CD4-positive, alpha-beta T cell (primary cell): ENCODE results near the gene UTP15. TPM values are rescaled to one million over a fixed set of nuclear protein-coding genes. Genes with fewer than 3 reads are reported as not detected.

Experiments used
- ATAC-seq: fragments of 200-7000 bp; cut with Tn5 transposase; one replicate; pipeline ENCODE4 v1.10.0; 2022; ENCODE audit warnings: mild to moderate bottlenecking; ENCODE audit not compliant: poor library complexity
- CTCF ChIA-PET: fragments of 350-600 bp; sonication (Branson Sonifier 250); formaldehyde crosslinking; loops from one replicate; lab custom pipeline; 2021; ENCODE audit warnings: antibody characterized with exemption, inconsistent platforms; lab: Charles Lee
- POLR2A ChIA-PET: fragments of 350-600 bp; sonication (Branson Sonifier 250); formaldehyde crosslinking; loops from one replicate; lab custom pipeline; 2021; ENCODE audit warnings: antibody characterized with exemption, inconsistent platforms; lab: Charles Lee
- DNase-seq, 14 experiments: peaks; one replicate each; pipeline ENCODE4 v3.0.0-alpha.2; 2013 to 2020; ENCODE audit warnings: mixed read lengths in 2 of 14
- H3K27ac ChIP-seq, 2 donors: one replicate each; pipeline versions ENCODE4 v1.5.1 to v1.7.0; 2013; ENCODE audit warnings: low read length in 2 of 2, low read depth in 1 of 2, mild to moderate bottlenecking in 1 of 2
- H3K27me3 ChIP-seq, 2 experiments: 1 replicate in 1 of 2; 2 replicates in 1 of 2; pipeline versions ENCODE4 v1.6.1 to v1.7.0; 2013; ENCODE audit warnings: low read length in 2 of 2, control low read depth in 1 of 2, mild to moderate bottlenecking in 1 of 2, moderate library complexity in 1 of 2; ENCODE audit not compliant: insufficient read depth in 2 of 2, control insufficient read depth in 1 of 2
- H3K36me3 ChIP-seq: one replicate; pipeline ENCODE4 v1.6.1; 2013; ENCODE audit warnings: low read length, control low read depth; ENCODE audit not compliant: insufficient read depth
- H3K4me1 ChIP-seq: one replicate; pipeline ENCODE4 v1.6.1; 2013; ENCODE audit warnings: low read length, control low read depth; ENCODE audit not compliant: insufficient read depth
- H3K4me3 ChIP-seq: one replicate; pipeline ENCODE4 v1.5.1; 2013; ENCODE audit warnings: mild to moderate bottlenecking, low read length, moderate library complexity
- H3K9me3 ChIP-seq, 2 experiments: 1 replicate in 1 of 2; 2 replicates in 1 of 2; pipeline versions ENCODE4 v1.6.1 to v1.7.0; 2013; ENCODE audit warnings: low read length in 2 of 2, mild to moderate bottlenecking in 2 of 2, control low read depth in 1 of 2, moderate library complexity in 1 of 2; ENCODE audit not compliant: control insufficient read depth in 1 of 2, insufficient read depth in 1 of 2
- H3K27ac Mint-ChIP-seq: one replicate; pipeline ENCODE4 v1.8.0; 2020; ENCODE audit warnings: mixed read lengths
- H3K27me3 Mint-ChIP-seq: one replicate; pipeline ENCODE4 v1.8.0; 2021; ENCODE audit warnings: mixed read lengths
- H3K36me3 Mint-ChIP-seq: one replicate; pipeline ENCODE4 v1.8.0; 2021; ENCODE audit warnings: low read depth, mixed read lengths
- H3K4me1 Mint-ChIP-seq: one replicate; pipeline ENCODE4 v1.8.0; 2021; ENCODE audit warnings: low read depth, mixed read lengths
- H3K4me3 Mint-ChIP-seq: one replicate; pipeline ENCODE4 v1.8.0; 2020; ENCODE audit warnings: mild to moderate bottlenecking, mixed read lengths
- H3K9me3 Mint-ChIP-seq: one replicate; pipeline ENCODE4 v1.8.0; 2020; ENCODE audit warnings: mixed read lengths
- CTCF ChIP-seq: fragments of 200-600 bp; IDR thresholded peaks from one replicate; pipeline ENCODE4 v1.8.0; 2022; ENCODE audit warnings: antibody characterized with exemption, mild to moderate bottlenecking
- intact Hi-C, 2 experiments: fragments of 100-400 bp; cut with DNase I in 1 of 2; cut with micrococcal nuclease in 1 of 2; formaldehyde crosslinking; loops; one replicate each; pipeline versions ENCODE4 v1.15.1 to v1.9.0; 2023 to 2025; cut with DNase I, micrococcal nuclease
- total RNA-seq, 174 experiments: library from RNA in 2 of 174; stranded (reverse) in 2 of 174; gene quantifications; one replicate each; pipeline ENCODE4 v1.2.3 and lab custom pipeline; 2021 to 2026

The UTP15 gene
- total RNA-seq, 2 experiments from 2014 or later, result 52.0 to 55.2 TPM

DNA sequence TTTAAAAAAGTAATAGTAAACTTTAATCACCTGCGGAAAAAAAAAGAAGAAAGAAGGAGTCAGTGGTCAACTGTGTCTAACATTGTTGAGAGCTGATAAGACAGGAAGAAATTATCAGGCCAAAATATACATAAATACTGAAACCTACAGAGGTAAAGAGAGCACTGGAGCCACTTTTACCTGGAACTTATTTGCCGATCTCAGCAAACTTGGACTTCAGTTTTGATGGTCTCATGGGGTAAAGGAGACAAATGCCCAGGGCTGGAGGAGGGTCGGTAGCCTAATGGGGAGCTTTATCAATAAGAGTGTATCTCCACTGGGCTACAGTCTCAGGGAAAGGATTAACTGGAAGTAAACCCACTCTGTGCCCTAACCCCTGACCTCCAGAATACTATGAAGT, 33.8 kb downstream of the UTP15 start:
- intact Hi-C loops, result loop anchor here in 1 of 2 experiments (10.0 kb wide), 1 partner anchor 305 kb away; no protein-coding TSS in a partner anchor
- POLR2A ChIA-PET, result no interaction called here
- DNase-seq (no peak), ATAC-seq (no peak)
- CTCF ChIA-PET, result no interaction called here
- H3K9me3 Mint-ChIP-seq, result peaks cover 2% of the 10 kb centered on the region
- no peak overlapping the region for H3K27ac Mint-ChIP-seq
- no peak overlapping the region for H3K4me3 Mint-ChIP-seq
- Histone ChIP-seq H3K4me3 (no peak overlapping the region), H3K27me3 (no peaks in the 10 kb centered on the region), H3K9me3 (no peaks in the 10 kb centered on the region), H3K4me1 (no peaks in the 10 kb centered on the region), H3K36me3 (no peaks in the 10 kb centered on the region), H3K27ac (no peak overlapping the region)
- H3K4me1 Mint-ChIP-seq, result no peaks in the 10 kb centered on the region
- peaks cover 13% of the 10 kb centered on the region for H3K27me3 Mint-ChIP-seq
- TF ChIP-seq CTCF, result no peak
- no peaks in the 10 kb centered on the region for H3K36me3 Mint-ChIP-seq

DNA sequence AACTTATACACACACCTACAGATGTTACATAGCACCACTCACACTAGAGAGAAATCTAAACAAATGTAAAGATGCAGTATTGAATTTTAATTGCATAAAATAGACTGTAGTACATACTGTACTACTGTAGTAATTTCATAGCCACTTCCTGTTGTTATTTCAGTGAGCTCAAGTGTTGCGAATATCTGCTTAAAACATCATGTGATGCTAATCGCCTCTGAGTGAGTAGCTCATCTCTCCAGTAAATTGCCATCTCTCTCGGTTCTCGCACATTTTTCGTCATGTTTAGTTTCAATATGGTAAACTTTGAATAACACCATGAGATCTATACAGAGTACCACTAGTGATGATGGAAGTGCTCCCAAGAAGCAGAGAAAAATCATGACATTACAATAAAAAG, 38.5 kb downstream of the UTP15 start:
- Histone ChIP-seq H3K36me3 (no peaks in the 10 kb centered on the region), H3K27ac (no peak overlapping the region), H3K4me3 (no peak overlapping the region), H3K4me1 (no peaks in the 10 kb centered on the region), H3K27me3 (no peaks in the 10 kb centered on the region), H3K9me3 (no peaks in the 10 kb centered on the region)
- H3K4me3 Mint-ChIP-seq, result no peak overlapping the region
- no peak for ATAC-seq
- POLR2A ChIA-PET, result no interaction called here
- H3K27me3 Mint-ChIP-seq, result peaks cover 16% of the 10 kb centered on the region
- TF ChIP-seq CTCF, result no peak
- CTCF ChIA-PET, result interaction anchor here (1.2 kb wide), 1 partner anchor 13 kb away, joined by 4 read pairs; no protein-coding TSS in a partner anchor
- no peak overlapping the region for H3K27ac Mint-ChIP-seq
- peaks cover 2% of the 10 kb centered on the region for H3K9me3 Mint-ChIP-seq
- no peaks in the 10 kb centered on the region for H3K4me1 Mint-ChIP-seq
- DNase-seq, result peak in 1 of 14 experiments; percentile 11
- H3K36me3 Mint-ChIP-seq, result no peaks in the 10 kb centered on the region
- intact Hi-C loops, result no loop called here

DNA sequence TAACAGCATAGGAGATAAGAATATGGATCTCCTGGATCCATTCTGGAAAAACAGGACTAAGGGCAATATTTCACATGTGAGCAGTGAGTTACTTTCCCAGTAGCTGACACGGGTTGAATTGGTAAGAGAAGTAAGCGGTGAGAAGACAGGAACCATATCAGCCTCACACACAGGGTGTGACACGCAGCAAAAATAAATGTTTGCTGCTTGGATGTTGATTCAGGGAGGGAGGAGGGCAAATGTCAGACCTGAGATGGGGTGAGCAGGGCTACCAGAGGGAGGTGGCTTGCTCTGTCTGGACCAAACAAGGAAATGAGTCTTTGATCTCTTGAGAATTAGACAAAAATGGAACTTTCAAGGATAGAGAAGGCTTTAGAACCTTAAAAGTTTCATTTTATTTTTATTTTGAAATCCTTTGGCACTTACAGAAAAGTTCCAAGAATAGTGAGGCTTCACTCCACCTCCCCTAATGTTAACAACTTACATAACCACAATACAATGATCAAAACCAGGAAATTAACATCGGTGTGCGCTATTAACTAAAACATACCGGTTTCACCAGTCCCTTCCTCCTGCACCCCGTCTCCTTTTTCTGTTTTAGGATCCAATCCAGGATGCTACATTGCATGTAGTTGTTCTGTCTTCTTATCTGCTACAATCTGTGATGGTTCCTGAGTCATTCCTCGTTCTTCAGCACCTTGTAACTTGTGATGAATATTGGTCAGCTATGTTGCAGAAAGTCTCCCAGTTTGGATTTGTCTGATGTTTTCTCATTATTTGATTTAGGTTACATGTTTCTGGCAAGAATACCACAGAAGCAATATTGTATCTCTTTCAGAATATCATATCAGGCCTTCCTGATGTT, 39.9 kb downstream of the UTP15 start:
- ATAC-seq, result no peak
- Mint-ChIP-seq H3K9me3 (peaks cover 2% of the 10 kb centered on the region), H3K27me3 (peaks cover 13% of the 10 kb centered on the region), H3K4me1 (no peaks in the 10 kb centered on the region), H3K4me3 (no peak overlapping the region), H3K27ac (no peak overlapping the region), H3K36me3 (no peaks in the 10 kb centered on the region)
- no peak for DNase-seq
- H3K27me3 ChIP-seq, result no peaks in the 10 kb centered on the region
- TF ChIP-seq CTCF, result no peak
- ChIA-PET CTCF (interaction anchor here (0.8 kb wide), 1 partner anchor 8 kb away, joined by 4 read pairs; no protein-coding TSS in a partner anchor), POLR2A (no interaction called here)
- intact Hi-C loops, result no loop called here
- H3K27ac ChIP-seq, result no peak overlapping the region
- no peaks in the 10 kb centered on the region for H3K9me3 ChIP-seq
- H3K36me3 ChIP-seq, result no peaks in the 10 kb centered on the region
- H3K4me3 ChIP-seq, result no peak overlapping the region
- H3K4me1 ChIP-seq, result no peaks in the 10 kb centered on the region
